Natural killer cell (primary cell): ENCODE measurements around the gene NRROS. TPM values are rescaled to one million over a fixed set of nuclear protein-coding genes. Genes with fewer than 3 reads are reported as not detected.

ENCODE experiments used
- ATAC-seq, 3 donors: fragments of 150-1000 bp in 2 of 3; fragments of 200-7000 bp in 1 of 3; cut with Tn5 transposase; 1 replicate in 1 of 3; 2 replicates in 2 of 3; pipeline ENCODE4 v1.10.0; 2021; ENCODE audit warnings: mild to moderate bottlenecking in 2 of 3, moderate library complexity in 2 of 3
- DNase-seq, 2 donors: peaks; one replicate each; pipeline versions ENCODE4 v3.0.0 to v3.0.0-alpha.2; 2013 to 2021; ENCODE audit warnings: mixed read lengths in 1 of 2
- H3K27ac ChIP-seq: one replicate; pipeline ENCODE4 v1.5.1; 2013; ENCODE audit warnings: mild to moderate bottlenecking, low read length
- H3K27me3 ChIP-seq: one replicate; pipeline ENCODE4 v1.6.1; 2013; ENCODE audit warnings: low read length; ENCODE audit not compliant: control insufficient read depth, insufficient read depth
- H3K36me3 ChIP-seq: one replicate; pipeline ENCODE4 v1.6.1; 2013; ENCODE audit warnings: low read length; ENCODE audit not compliant: control insufficient read depth, insufficient read depth
- H3K4me1 ChIP-seq: one replicate; pipeline ENCODE4 v1.6.1; 2013; ENCODE audit warnings: low read length; ENCODE audit not compliant: control insufficient read depth, insufficient read depth
- H3K4me3 ChIP-seq: one replicate; pipeline ENCODE4 v1.5.1; 2013; ENCODE audit warnings: low read length
- H3K9me3 ChIP-seq: one replicate; pipeline ENCODE4 v1.6.1; 2013; ENCODE audit warnings: low read length; ENCODE audit not compliant: control insufficient read depth, insufficient read depth
- H3K27ac Mint-ChIP-seq, 2 donors: one replicate each; pipeline ENCODE4 v1.8.0; 2022; ENCODE audit warnings: mild to moderate bottlenecking in 2 of 2, mixed read lengths in 2 of 2, moderate library complexity in 1 of 2
- H3K27me3 Mint-ChIP-seq, 2 donors: one replicate each; pipeline ENCODE4 v1.8.0; 2022; ENCODE audit warnings: low read depth in 2 of 2, mixed read lengths in 2 of 2
- H3K36me3 Mint-ChIP-seq: one replicate; pipeline ENCODE4 v1.8.0; 2022; ENCODE audit warnings: mixed read lengths
- H3K4me1 Mint-ChIP-seq, 2 donors: one replicate each; pipeline ENCODE4 v1.8.0; 2022; ENCODE audit warnings: mixed read lengths in 2 of 2
- H3K4me3 Mint-ChIP-seq: one replicate; pipeline ENCODE4 v1.8.0; 2022; ENCODE audit warnings: mild to moderate bottlenecking, moderate library complexity, mixed read lengths
- H3K9me3 Mint-ChIP-seq, 2 donors: one replicate each; pipeline ENCODE4 v1.8.0; 2022; ENCODE audit warnings: mixed read lengths in 2 of 2
- WGBS: methylation state at CpG from one replicate; pipeline ENCODE4 v1.1.7; 2013; ENCODE audit warnings: missing lambda C conversion rate; ENCODE audit not compliant: insufficient coverage; 5-methylcytosine and 5-hydroxymethylcytosine counted together
- intact Hi-C: fragments of 100-400 bp; cut with micrococcal nuclease; formaldehyde crosslinking; loops from one replicate; pipeline ENCODE4 v1.14.2; 2022
- total RNA-seq, 4 donors: library from RNA; stranded (reverse); fragments of 120-200 nt in 1 of 4; gene quantifications; one replicate each; pipeline versions ENCODE4 v1.2.3 to v1.2.4, GENCODE V29; 2013 to 2022
- TF ChIP-seq, protein P1 (sequence below): fragments of 200-600 bp; IDR thresholded peaks from one replicate; pipeline ENCODE4 v1.8.0; 2022; ENCODE audit warnings: antibody characterized with exemption

Gene NRROS
- total RNA-seq, 3 donors from 2014 or later (not counting 1 experiment from before 2014, with no cell fraction given), result 32.5 to 56.3 (median 56.2) TPM

GRCh38 chr3:196689941-196690660 lies 50.6 kb downstream of the NRROS start:
- Mint-ChIP-seq H3K27ac (no peak overlapping the region), H3K27me3 (no peaks in the 10 kb centered on the region), H3K36me3 (no peaks in the 10 kb centered on the region), H3K4me3 (no peak overlapping the region), H3K4me1 (peaks cover 5 to 14% of the 10 kb centered on the region in 2 donors), H3K9me3 (peaks cover 0 to 2% of the 10 kb centered on the region in 2 donors)
- Histone ChIP-seq H3K4me1 (peaks cover 17% of the 10 kb centered on the region), H3K36me3 (no peaks in the 10 kb centered on the region), H3K27ac (no peak overlapping the region), H3K27me3 (no peaks in the 10 kb centered on the region), H3K4me3 (no peak overlapping the region), H3K9me3 (no peaks in the 10 kb centered on the region)
- intact Hi-C loops, result loop anchor here (10.0 kb wide), 1 partner anchor 435 kb away; no protein-coding TSS in a partner anchor
- WGBS, result 90% methylated on average over 15 of the region's 17 CpGs
- DNase-seq (no peak), ATAC-seq (no peak)
- TF ChIP-seq, protein P1, sequence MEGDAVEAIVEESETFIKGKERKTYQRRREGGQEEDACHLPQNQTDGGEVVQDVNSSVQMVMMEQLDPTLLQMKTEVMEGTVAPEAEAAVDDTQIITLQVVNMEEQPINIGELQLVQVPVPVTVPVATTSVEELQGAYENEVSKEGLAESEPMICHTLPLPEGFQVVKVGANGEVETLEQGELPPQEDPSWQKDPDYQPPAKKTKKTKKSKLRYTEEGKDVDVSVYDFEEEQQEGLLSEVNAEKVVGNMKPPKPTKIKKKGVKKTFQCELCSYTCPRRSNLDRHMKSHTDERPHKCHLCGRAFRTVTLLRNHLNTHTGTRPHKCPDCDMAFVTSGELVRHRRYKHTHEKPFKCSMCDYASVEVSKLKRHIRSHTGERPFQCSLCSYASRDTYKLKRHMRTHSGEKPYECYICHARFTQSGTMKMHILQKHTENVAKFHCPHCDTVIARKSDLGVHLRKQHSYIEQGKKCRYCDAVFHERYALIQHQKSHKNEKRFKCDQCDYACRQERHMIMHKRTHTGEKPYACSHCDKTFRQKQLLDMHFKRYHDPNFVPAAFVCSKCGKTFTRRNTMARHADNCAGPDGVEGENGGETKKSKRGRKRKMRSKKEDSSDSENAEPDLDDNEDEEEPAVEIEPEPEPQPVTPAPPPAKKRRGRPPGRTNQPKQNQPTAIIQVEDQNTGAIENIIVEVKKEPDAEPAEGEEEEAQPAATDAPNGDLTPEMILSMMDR, result no peak

DNA sequence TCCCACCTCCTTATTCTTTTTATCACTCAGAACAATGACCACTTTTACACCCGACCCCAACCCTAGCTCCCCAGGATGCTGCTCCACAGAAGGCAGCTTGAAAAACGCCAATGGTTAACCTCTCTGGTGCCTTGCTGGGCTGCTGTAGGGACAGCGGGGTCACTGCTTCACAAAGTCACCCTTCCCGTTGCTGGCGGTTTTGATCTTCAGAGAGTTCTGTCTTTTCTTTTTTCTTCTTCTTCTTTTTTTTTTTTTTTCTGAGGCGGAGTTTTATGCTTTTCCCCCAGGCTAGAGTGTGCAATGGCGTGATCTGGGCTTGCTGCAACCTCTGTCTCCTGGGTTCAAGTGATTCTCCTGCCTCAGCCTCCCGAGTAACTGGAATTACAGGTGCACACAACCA lies 51.9 kb downstream of the NRROS start:
- H3K9me3 Mint-ChIP-seq, result peaks cover 0 to 2% of the 10 kb centered on the region in 2 donors
- Histone ChIP-seq H3K4me1 (peaks cover 18% of the 10 kb centered on the region), H3K4me3 (no peak overlapping the region), H3K36me3 (no peaks in the 10 kb centered on the region), H3K27me3 (no peaks in the 10 kb centered on the region), H3K27ac (no peak overlapping the region), H3K9me3 (no peaks in the 10 kb centered on the region)
- H3K4me1 Mint-ChIP-seq, result peaks cover 0 to 17% of the 10 kb centered on the region in 2 donors
- TF ChIP-seq, protein P1, result no peak
- H3K27me3 Mint-ChIP-seq, result no peaks in the 10 kb centered on the region
- DNase-seq, result no peak
- WGBS, result 80% methylated on average over 8 of the region's 8 CpGs
- intact Hi-C loops, result no loop called here
- no peak overlapping the region for H3K27ac Mint-ChIP-seq
- ATAC-seq, result no peak
- H3K4me3 Mint-ChIP-seq, result no peak overlapping the region
- H3K36me3 Mint-ChIP-seq, result no peaks in the 10 kb centered on the region

DNA sequence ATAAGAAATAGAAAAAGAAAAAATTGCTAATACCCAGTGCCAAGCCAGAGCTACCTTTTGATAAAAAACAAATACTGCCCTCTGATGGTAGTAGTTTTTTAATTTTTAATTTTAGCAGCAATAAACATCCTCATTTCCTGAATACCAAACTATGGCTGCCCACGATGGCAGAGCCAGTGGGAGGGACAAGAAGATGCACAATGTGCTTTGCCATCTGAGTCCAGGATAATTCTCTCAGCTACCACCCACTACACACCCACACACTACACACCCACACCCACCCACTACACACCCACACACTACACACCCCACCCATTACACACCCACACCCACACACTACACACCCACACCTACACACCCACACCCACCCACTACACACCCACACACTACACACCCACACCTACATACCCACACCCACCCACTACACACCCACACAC lies 54.7 kb downstream of the NRROS start:
- TF ChIP-seq, protein P1, result no peak
- Histone ChIP-seq H3K4me1 (peaks cover 18% of the 10 kb centered on the region), H3K4me3 (no peak overlapping the region), H3K27ac (no peak overlapping the region), H3K36me3 (no peaks in the 10 kb centered on the region), H3K9me3 (no peaks in the 10 kb centered on the region), H3K27me3 (no peaks in the 10 kb centered on the region)
- peak overlapping the region; percentile 69 to 75 for H3K27ac Mint-ChIP-seq
- H3K4me1 Mint-ChIP-seq, result peaks cover 0 to 12% of the 10 kb centered on the region in 2 donors
- H3K27me3 Mint-ChIP-seq, result no peaks in the 10 kb centered on the region
- ATAC-seq (peak; percentile 70 to 76 (median 76)), DNase-seq (peak; percentile 21 to 68)
- H3K4me3 Mint-ChIP-seq, result peak overlapping the region; percentile 49
- no peaks in the 10 kb centered on the region for H3K36me3 Mint-ChIP-seq
- peaks cover 0 to 2% of the 10 kb centered on the region in 2 donors for H3K9me3 Mint-ChIP-seq
- intact Hi-C loops, result no loop called here
- 7% methylated on average over 1 of the region's 1 CpG for WGBS
